ENCODE measurements around the gene PDX1. TPM values are rescaled to one million over a fixed set of nuclear protein-coding genes. Genes with fewer than 3 reads are reported as not detected.
A peak's percentile ranks its signal among the peaks of the same experiment; 100 is the strongest.

PDX1 gene
- total RNA-seq, 1 donor from 2014 or later: not detected

DNA sequence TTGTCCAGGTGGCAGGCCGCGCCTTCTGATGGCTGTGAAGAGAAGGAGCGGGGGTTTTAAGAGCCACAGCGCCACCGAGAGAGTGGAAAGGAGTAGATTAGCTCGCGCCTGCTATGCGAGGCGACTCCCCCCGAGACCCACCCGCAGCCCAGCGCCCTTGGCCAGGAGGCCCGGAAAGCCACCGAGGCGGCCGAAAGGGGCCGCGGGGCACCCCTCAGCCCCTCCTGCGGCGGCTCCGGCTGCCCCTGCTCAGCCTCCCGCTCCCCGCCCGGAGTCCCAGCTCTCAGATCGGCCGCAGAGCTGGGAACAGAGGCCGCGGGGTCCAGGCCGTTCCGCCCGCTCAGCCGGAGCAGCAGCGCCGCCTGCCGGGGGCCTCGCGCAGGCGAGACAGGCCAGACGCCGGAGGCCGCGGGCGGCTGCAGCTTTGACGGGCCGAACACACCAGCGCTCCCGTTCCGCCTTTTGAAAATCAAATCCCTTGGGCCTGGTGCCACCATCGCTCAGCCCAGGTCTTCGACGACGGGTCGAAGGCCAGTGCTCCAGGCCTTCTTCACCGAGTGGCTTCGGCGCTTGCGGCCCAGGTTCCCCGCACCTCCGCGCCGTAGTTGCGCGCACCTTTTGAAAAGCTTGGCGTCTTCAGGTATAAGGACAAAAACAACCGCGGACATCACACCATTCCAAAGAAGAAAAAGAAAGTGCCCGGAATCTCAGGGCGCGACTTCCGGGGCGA, 34.0 kb downstream of the PDX1 start:
- Mint-ChIP-seq H3K36me3 (ENCODE audit: low read depth) (no peaks in the 10 kb centered on the region), H3K27ac (peak overlapping the region; percentile 30), H3K9me3 (peaks cover 2% of the 10 kb centered on the region), H3K4me1 (peaks cover 15% of the 10 kb centered on the region), H3K27me3 (peaks cover 61% of the 10 kb centered on the region), H3K4me3 (peak overlapping the region; percentile 77)
- intact Hi-C loops (cut with micrococcal nuclease): loop anchor here (1.0 to 2.0 kb wide), 6 partner anchors 15 to 580 kb away; partner anchors contain the start of gene CDX2
- ChIA-PET CTCF (interaction anchor here (0.8 to 5.6 kb wide), 18 partner anchors 8 to 595 kb away, joined by 3 to 72 read pairs (median 4); partner anchors contain the start of genes CDX2 and PDX1), POLR2A (no interaction called here)
- DNase-seq (peak; percentile 73), ATAC-seq (ENCODE audit: low read depth) (peak; percentile 92)
- TF ChIP-seq, protein P1, sequence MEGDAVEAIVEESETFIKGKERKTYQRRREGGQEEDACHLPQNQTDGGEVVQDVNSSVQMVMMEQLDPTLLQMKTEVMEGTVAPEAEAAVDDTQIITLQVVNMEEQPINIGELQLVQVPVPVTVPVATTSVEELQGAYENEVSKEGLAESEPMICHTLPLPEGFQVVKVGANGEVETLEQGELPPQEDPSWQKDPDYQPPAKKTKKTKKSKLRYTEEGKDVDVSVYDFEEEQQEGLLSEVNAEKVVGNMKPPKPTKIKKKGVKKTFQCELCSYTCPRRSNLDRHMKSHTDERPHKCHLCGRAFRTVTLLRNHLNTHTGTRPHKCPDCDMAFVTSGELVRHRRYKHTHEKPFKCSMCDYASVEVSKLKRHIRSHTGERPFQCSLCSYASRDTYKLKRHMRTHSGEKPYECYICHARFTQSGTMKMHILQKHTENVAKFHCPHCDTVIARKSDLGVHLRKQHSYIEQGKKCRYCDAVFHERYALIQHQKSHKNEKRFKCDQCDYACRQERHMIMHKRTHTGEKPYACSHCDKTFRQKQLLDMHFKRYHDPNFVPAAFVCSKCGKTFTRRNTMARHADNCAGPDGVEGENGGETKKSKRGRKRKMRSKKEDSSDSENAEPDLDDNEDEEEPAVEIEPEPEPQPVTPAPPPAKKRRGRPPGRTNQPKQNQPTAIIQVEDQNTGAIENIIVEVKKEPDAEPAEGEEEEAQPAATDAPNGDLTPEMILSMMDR (IDR thresholded peaks at IDR 0.05): no peak

DNA sequence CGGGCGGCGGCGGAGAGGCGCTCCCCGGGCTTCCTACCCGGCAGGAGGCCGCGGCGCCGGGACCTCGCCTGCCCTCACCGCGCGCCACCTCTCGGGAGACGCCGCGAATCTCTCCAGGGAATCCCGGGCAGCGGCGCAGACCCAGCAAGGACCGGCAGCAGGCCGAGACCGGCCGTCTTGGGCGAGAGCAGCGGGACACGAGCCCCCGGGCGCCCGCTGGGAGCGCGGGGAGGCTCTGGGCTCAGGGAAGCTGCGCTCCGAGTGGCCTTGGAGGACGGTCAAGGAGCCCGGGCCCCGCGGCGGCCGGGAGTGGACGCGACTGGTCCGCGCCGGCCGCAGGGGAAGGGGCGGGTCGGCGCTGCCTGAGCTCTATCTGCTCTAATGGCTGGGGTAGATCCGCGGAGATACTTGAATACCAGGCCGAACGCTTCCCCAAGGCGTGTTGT, 34.6 kb downstream of the PDX1 start:
- POLR2A ChIA-PET: no interaction called here
- no peak for ATAC-seq (ENCODE audit: low read depth)
- intact Hi-C loops (cut with micrococcal nuclease): loop anchor here (1.0 to 2.0 kb wide), 5 partner anchors 14 to 580 kb away; partner anchors contain the start of gene CDX2

DNA sequence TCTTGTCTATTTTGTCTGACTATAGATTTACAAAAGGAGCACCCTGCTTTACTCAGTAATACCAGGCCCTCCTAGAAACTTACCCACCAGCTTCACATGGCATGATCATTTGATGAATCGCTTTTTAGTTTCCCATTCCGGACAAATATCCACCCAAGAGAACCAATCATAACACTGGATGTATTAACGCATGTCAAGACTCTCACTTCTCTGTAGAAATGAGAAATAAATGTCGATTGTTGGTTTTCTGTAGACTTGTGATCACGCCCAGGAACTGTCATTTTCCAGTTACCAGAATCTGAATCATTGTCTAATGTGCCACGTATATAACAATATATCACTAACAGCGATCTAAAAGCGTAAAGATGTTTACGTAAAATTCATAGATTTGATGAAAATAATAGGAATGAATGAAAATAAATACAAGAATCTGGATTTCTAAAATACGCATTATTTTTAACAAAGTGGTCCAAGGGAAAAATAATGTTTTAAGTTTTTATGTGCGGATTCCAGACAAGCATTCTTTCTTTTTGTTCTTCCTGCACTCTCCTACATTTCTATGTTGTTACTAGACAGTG, 35.3 kb downstream of the PDX1 start:
- TF ChIP-seq, protein P1 (IDR thresholded peaks at IDR 0.05): no peak
- POLR2A ChIA-PET: interaction anchor here (0.6 kb wide), 1 partner anchor 531 kb away, joined by 3 read pairs; no protein-coding TSS in a partner anchor
- Mint-ChIP-seq H3K27ac (no peak overlapping the region), H3K27me3 (peaks cover 58% of the 10 kb centered on the region), H3K4me1 (peaks cover 17% of the 10 kb centered on the region), H3K4me3 (no peak overlapping the region), H3K9me3 (no peaks in the 10 kb centered on the region), H3K36me3 (ENCODE audit: low read depth) (no peaks in the 10 kb centered on the region)
- intact Hi-C loops (cut with micrococcal nuclease): loop anchor here (2.0 kb wide), 2 partner anchors 14 to 22 kb away; partner anchors contain the start of gene CDX2
- no peak for DNase-seq
- CTCF ChIA-PET: interaction anchor here (0.8 to 5.6 kb wide), 7 partner anchors 9 to 127 kb away, joined by 3 to 72 read pairs (median 7); partner anchors contain the start of genes CDX2 and PDX1
- no peak for ATAC-seq (ENCODE audit: low read depth)

More for the DNA sequence above, 34.6 kb downstream of the PDX1 start:
- peak; percentile 31 for DNase-seq
- Mint-ChIP-seq H3K36me3 (ENCODE audit: low read depth) (no peaks in the 10 kb centered on the region), H3K4me3 (peak overlapping the region; percentile 77), H3K9me3 (peaks cover 2% of the 10 kb centered on the region), H3K4me1 (peaks cover 15% of the 10 kb centered on the region), H3K27ac (no peak overlapping the region), H3K27me3 (peaks cover 58% of the 10 kb centered on the region)
- CTCF ChIA-PET: interaction anchor here (0.8 to 5.6 kb wide), 13 partner anchors 9 to 592 kb away, joined by 3 to 72 read pairs (median 6); partner anchors contain the start of genes CDX2 and PDX1
- TF ChIP-seq, protein P1 (IDR thresholded peaks at IDR 0.05): no peak

DNA sequence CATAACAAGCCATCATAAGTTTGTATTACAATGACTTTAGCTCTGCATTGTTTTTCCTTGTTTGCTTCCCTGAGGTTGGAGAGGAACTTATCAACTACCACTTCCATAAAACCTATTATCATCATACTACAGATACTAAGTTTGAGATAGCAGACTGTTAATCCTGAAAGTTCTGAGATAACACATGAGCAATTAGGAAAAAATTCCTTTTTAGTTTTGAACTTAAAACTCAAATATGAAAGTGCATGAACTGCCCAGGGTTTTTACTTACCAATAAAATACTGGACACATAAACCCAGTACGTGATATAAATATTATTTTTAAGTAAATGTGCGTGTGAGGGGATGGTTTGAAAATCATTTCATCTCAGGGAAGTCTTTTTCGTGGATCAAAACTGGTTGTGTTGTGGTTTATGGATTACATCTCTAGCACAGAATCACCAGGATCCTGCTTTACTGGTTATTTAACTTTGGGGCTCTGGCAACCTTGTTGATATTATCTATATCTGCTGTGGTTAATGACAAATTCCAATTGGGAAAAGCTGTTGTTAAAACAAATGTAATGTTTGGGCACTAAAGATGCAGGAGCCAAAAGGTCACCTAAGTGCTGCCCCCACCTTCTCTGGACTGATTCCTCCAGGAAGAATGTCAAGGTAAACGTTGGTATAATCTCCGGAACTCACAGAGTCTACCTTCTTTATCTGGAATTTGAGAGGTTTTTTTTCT, 36.9 kb downstream of the PDX1 start:
- peaks cover 52% of the 10 kb centered on the region for H3K27me3 Mint-ChIP-seq
- H3K4me1 Mint-ChIP-seq: peaks cover 28% of the 10 kb centered on the region
- intact Hi-C loops (cut with micrococcal nuclease): no loop called here
- no peaks in the 10 kb centered on the region for H3K36me3 Mint-ChIP-seq (ENCODE audit: low read depth)
- no peaks in the 10 kb centered on the region for H3K9me3 Mint-ChIP-seq
- ATAC-seq (ENCODE audit: low read depth) (no peak), DNase-seq (no peak)
- no peak overlapping the region for H3K27ac Mint-ChIP-seq
- ChIA-PET POLR2A (no interaction called here), CTCF (interaction anchor here (2.0 to 5.6 kb wide), 2 partner anchors 129 to 595 kb away, joined by 4 to 72 read pairs; no protein-coding TSS in a partner anchor)
- TF ChIP-seq, protein P1 (IDR thresholded peaks at IDR 0.05): no peak
- H3K4me3 Mint-ChIP-seq: no peak overlapping the region

Measured in activated B cell treated with CpG ODN at 0.5 μM for 24 hours (primary cell).